H1 (cell line): ENCODE results near the gene CDCA7.
"Not testable (repeated sequence)": the region's sequence is repeated elsewhere in the genome, so short reads cannot be mapped to it uniquely, and the experiment has no call there.

Experiments
- BRCA1 ChIP-seq: IDR thresholded peaks from 2 replicates; pipeline ENCODE4 v1.6.1; 2012; ENCODE audit warnings: low read depth, low read length, improper control_type of control experiment
- POLR2A ChIP-seq, 2 experiments: IDR thresholded peaks; 1 replicate in 1 of 2; 2 replicates in 1 of 2; pipeline ENCODE4 v1.6.1; 2011; ENCODE audit warnings: low read depth in 2 of 2, low read length in 2 of 2, mild to moderate bottlenecking in 2 of 2; ENCODE audit errors: control extremely low read depth in 1 of 2
- TF ChIP-seq, protein P1 (sequence below), 3 experiments: IDR thresholded peaks; 1 replicate in 2 of 3; 2 replicates in 1 of 3; pipeline versions ENCODE4 v1.5.1 to v1.6.1; 2011; ENCODE audit warnings: low read length in 3 of 3, mild to moderate bottlenecking in 3 of 3, inconsistent platforms in 2 of 3, low read depth in 1 of 3, moderate library complexity in 1 of 3; ENCODE audit not compliant: insufficient read depth in 1 of 3; ENCODE audit errors: control extremely low read depth in 1 of 3

- TF ChIP-seq, protein P1, sequence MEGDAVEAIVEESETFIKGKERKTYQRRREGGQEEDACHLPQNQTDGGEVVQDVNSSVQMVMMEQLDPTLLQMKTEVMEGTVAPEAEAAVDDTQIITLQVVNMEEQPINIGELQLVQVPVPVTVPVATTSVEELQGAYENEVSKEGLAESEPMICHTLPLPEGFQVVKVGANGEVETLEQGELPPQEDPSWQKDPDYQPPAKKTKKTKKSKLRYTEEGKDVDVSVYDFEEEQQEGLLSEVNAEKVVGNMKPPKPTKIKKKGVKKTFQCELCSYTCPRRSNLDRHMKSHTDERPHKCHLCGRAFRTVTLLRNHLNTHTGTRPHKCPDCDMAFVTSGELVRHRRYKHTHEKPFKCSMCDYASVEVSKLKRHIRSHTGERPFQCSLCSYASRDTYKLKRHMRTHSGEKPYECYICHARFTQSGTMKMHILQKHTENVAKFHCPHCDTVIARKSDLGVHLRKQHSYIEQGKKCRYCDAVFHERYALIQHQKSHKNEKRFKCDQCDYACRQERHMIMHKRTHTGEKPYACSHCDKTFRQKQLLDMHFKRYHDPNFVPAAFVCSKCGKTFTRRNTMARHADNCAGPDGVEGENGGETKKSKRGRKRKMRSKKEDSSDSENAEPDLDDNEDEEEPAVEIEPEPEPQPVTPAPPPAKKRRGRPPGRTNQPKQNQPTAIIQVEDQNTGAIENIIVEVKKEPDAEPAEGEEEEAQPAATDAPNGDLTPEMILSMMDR (IDR thresholded peaks at IDR 0.05; ENCODE audit: control extremely low read depth in 1 of 3, insufficient read depth in 1 of 3, low read depth in 1 of 3, low read length in 3 of 3), result not testable (repeated sequence)
- not testable (repeated sequence) for TF ChIP-seq POLR2A (IDR thresholded peaks at IDR 0.05; ENCODE audit: control extremely low read depth in 1 of 2, low read depth in 2 of 2, low read length in 2 of 2); BRCA1
Observed at GRCh38 chr2:173385534-173385933, 30.9 kb downstream of the CDCA7 start.
